ENCODE results near the gene NELFCD. TPM values are rescaled to one million over a fixed set of nuclear protein-coding genes. Genes with fewer than 3 reads are reported as not detected.

Gene NELFCD
- total and polyA plus RNA-seq, 2 donors (not counting 1 experiment from before 2014, with no cell fraction given) = 46.9 to 78.8 TPM

DNA sequence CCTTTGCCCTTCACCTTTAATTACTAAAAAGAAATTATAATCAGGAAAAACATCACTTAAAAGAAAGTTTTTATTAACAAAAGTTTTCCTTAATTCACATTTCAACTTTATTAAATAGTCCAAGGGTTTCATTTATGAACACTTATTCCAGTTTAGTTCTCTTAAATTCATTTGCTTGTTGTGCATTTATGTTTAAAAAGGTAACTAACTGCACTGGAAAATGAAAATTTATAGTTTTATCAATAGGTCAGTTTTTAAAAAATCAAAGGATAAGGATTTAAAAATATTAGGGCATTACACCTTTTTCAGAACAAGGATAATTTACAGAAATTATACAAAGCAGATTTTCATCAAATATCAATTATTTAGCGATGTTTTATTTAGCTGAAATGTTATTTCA lies 52.0 kb downstream of the NELFCD start:
- Histone ChIP-seq H3K36me3 (ENCODE audit: control insufficient read depth, insufficient read depth, low read length) (peaks cover 2% of the 10 kb centered on the region), H3K4me2 (ENCODE audit: extremely low read depth, insufficient read depth, low read length) (peak overlapping the region; percentile 94), H3K9me3 (ENCODE audit: control insufficient read depth, insufficient read depth, low read depth, low read length) (no peaks in the 10 kb centered on the region), H3K4me1 (ENCODE audit: control insufficient read depth, extremely low read depth, insufficient read depth, low read length) (peaks cover 7% of the 10 kb centered on the region), H3K9ac (ENCODE audit: insufficient read depth, low read length) (no peak overlapping the region), H3K4me3 (replicated peaks in 1 of 4; ENCODE audit: control extremely low read depth in 1 of 4, insufficient read depth in 1 of 4, low read depth in 3 of 4, low read length in 4 of 4) (peak overlapping the region; percentile 60 to 68 (median 64)), H3K79me2 (ENCODE audit: control insufficient read depth, insufficient read depth, low read length) (peaks cover 40% of the 10 kb centered on the region), H4K20me1 (ENCODE audit: control insufficient read depth, extremely low read depth, insufficient read depth, low read length) (peaks cover 2% of the 10 kb centered on the region), H3K27me3 (ENCODE audit: control insufficient read depth, insufficient read depth, low read length) (no peaks in the 10 kb centered on the region), H2AFZ (ENCODE audit: low read length) (no peak overlapping the region), H3K27ac (ENCODE audit: insufficient read depth, low read length) (no peak overlapping the region)
- no peak for DNase-seq (ENCODE audit: low read depth in 2 of 2)
- no peak for TF ChIP-seq EZH2 (IDR thresholded peaks at IDR 0.05; ENCODE audit: low read length, missing control alignments)
- TF ChIP-seq, protein P1, sequence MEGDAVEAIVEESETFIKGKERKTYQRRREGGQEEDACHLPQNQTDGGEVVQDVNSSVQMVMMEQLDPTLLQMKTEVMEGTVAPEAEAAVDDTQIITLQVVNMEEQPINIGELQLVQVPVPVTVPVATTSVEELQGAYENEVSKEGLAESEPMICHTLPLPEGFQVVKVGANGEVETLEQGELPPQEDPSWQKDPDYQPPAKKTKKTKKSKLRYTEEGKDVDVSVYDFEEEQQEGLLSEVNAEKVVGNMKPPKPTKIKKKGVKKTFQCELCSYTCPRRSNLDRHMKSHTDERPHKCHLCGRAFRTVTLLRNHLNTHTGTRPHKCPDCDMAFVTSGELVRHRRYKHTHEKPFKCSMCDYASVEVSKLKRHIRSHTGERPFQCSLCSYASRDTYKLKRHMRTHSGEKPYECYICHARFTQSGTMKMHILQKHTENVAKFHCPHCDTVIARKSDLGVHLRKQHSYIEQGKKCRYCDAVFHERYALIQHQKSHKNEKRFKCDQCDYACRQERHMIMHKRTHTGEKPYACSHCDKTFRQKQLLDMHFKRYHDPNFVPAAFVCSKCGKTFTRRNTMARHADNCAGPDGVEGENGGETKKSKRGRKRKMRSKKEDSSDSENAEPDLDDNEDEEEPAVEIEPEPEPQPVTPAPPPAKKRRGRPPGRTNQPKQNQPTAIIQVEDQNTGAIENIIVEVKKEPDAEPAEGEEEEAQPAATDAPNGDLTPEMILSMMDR (conservative IDR thresholded peaks at IDR 0.05 in 1 of 2, IDR thresholded peaks at IDR 0.05 in 1 of 2; ENCODE audit: low read depth in 1 of 2, low read length in 2 of 2) = no peak

DNA sequence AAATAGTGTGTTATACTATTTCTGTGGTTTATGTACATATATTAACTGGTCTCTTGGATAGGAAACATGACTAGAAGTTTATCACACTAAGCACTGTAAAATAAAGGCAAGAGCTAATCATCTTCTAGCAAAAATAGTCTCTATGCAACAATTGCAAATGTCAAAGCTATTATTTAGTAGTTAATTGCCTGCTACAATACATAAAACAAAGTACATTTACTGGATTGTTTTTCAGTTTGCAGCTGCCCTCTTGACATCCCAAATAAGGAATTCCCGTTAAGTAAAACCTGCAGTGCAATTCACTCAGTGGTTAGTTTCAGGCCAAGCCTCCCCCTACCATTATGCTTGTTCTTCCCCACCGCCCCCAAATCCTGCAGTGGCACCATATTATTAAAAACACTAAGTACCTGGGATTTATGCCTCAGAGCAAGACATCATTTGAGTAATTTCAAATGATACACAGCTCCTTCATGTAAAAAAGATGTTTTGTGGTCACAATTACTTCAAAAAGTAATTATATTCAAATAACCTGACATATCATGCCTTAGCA lies 52.6 kb downstream of the NELFCD start:
- no peak overlapping the region for H3K9ac ChIP-seq (ENCODE audit: insufficient read depth, low read length)
- H4K20me1 ChIP-seq (ENCODE audit: control insufficient read depth, extremely low read depth, insufficient read depth, low read length) = peaks cover 2% of the 10 kb centered on the region
- peaks cover 38% of the 10 kb centered on the region for H3K79me2 ChIP-seq (ENCODE audit: control insufficient read depth, insufficient read depth, low read length)
- H3K4me2 ChIP-seq (ENCODE audit: extremely low read depth, insufficient read depth, low read length) = no peak overlapping the region
- DNase-seq (ENCODE audit: low read depth in 2 of 2) = no peak
- H3K27me3 ChIP-seq (ENCODE audit: control insufficient read depth, insufficient read depth, low read length) = no peaks in the 10 kb centered on the region
- peaks cover 7% of the 10 kb centered on the region for H3K4me1 ChIP-seq (ENCODE audit: control insufficient read depth, extremely low read depth, insufficient read depth, low read length)
- TF ChIP-seq, protein P1 (conservative IDR thresholded peaks at IDR 0.05 in 1 of 2, IDR thresholded peaks at IDR 0.05 in 1 of 2; ENCODE audit: low read depth in 1 of 2, low read length in 2 of 2) = no peak
- no peak for TF ChIP-seq EZH2 (IDR thresholded peaks at IDR 0.05; ENCODE audit: low read length, missing control alignments)
- no peak overlapping the region for H3K27ac ChIP-seq (ENCODE audit: insufficient read depth, low read length)
- no peak overlapping the region for H3K4me3 ChIP-seq (replicated peaks in 1 of 4; ENCODE audit: control extremely low read depth in 1 of 4, insufficient read depth in 1 of 4, low read depth in 3 of 4, low read length in 4 of 4)
- no peak overlapping the region for H2AFZ ChIP-seq (ENCODE audit: low read length)
- peaks cover 2% of the 10 kb centered on the region for H3K36me3 ChIP-seq (ENCODE audit: control insufficient read depth, insufficient read depth, low read length)
- no peaks in the 10 kb centered on the region for H3K9me3 ChIP-seq (ENCODE audit: control insufficient read depth, insufficient read depth, low read depth, low read length)

DNA sequence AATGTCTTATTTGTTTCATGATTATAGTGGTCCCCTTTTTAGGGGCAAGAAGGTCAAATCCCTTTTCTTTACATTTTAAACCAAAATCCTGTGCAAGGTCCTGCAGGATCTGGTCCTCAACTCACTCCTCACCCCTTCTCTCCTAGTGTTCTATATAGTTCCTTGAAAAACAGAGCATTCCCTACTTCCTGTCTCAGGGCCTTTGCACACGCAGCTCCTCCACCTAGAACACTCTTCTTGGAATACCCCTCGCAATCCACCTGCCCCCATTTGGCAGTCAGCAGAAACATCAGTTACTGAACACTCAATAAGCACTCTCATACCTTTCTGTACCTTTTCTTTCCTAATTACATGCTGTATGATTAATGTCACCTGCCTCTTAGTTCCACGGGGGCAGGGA lies 54.3 kb downstream of the NELFCD start:
- Histone ChIP-seq H3K27me3 (ENCODE audit: control insufficient read depth, insufficient read depth, low read length) (no peaks in the 10 kb centered on the region), H3K4me2 (ENCODE audit: extremely low read depth, insufficient read depth, low read length) (no peak overlapping the region), H3K9ac (ENCODE audit: insufficient read depth, low read length) (no peak overlapping the region), H3K4me1 (ENCODE audit: control insufficient read depth, extremely low read depth, insufficient read depth, low read length) (peaks cover 7% of the 10 kb centered on the region), H2AFZ (ENCODE audit: low read length) (no peak overlapping the region), H3K36me3 (ENCODE audit: control insufficient read depth, insufficient read depth, low read length) (peaks cover 2% of the 10 kb centered on the region), H3K4me3 (replicated peaks in 1 of 4; ENCODE audit: control extremely low read depth in 1 of 4, insufficient read depth in 1 of 4, low read depth in 3 of 4, low read length in 4 of 4) (no peak overlapping the region), H3K79me2 (ENCODE audit: control insufficient read depth, insufficient read depth, low read length) (peaks cover 40% of the 10 kb centered on the region), H3K9me3 (ENCODE audit: control insufficient read depth, insufficient read depth, low read depth, low read length) (no peaks in the 10 kb centered on the region), H3K27ac (ENCODE audit: insufficient read depth, low read length) (no peak overlapping the region), H4K20me1 (ENCODE audit: control insufficient read depth, extremely low read depth, insufficient read depth, low read length) (no peaks in the 10 kb centered on the region)
- no peak for TF ChIP-seq EZH2 (IDR thresholded peaks at IDR 0.05; ENCODE audit: low read length, missing control alignments)
- TF ChIP-seq, protein P1 (conservative IDR thresholded peaks at IDR 0.05 in 1 of 2, IDR thresholded peaks at IDR 0.05 in 1 of 2; ENCODE audit: low read depth in 1 of 2, low read length in 2 of 2) = no peak
- DNase-seq (ENCODE audit: low read depth in 2 of 2) = no peak

Measured in fibroblast of lung (primary cell).